ENCODE data around the gene PIK3C2B. TPM values are rescaled to one million over a fixed set of nuclear protein-coding genes. Genes with fewer than 3 reads are reported as not detected.

Gene PIK3C2B
- total and polyA plus RNA-seq, 2 donors (not counting 3 experiments of a cell fraction or from before 2014, with no cell fraction given): 33.7 to 49.0 TPM

DNA sequence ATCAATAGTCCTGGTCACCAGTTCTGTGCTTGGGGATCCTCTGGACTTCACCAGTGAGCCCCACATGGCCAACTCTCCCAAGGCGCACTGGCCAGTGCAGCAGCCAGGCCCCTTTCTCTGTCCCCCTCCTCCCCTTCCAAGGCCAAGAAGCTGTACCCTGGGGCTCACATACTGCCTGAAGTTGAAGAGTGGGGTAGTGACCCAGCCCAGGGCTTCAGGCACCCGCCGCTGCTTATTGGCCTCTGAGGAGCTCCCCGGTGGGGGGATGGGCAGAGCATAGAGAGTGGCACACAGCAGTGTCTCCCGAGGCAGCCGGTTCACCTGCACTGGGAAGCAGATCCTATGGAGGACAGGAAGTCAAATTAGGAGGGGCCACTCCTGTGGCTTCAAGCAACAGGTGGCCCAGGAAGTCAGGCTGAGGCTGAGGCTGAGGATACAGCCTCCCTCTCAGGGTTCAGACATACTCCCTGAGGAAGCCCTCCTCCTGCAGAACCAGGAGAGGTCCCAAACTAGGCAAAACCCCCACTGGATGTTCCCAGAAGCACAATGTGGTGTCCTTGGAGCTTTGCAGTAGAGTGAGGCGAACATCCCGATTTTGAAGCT lies 44.8 kb downstream of the PIK3C2B start:
- FAIRE-seq: no peak
- Histone ChIP-seq H3K79me2 (ENCODE audit: control insufficient read depth, insufficient read depth, low read length) (no peaks in the 10 kb centered on the region), H3K4me2 (ENCODE audit: insufficient read depth, low read length) (no peak overlapping the region), H3K4me1 (ENCODE audit: control insufficient read depth, extremely low read depth, insufficient read depth, low read length) (peaks cover 9% of the 10 kb centered on the region), H3K9me1 (replicated peaks; ENCODE audit: control insufficient read depth, extremely low read depth, insufficient read depth, low read length) (no peaks in the 10 kb centered on the region), H3K36me3 (ENCODE audit: control insufficient read depth in 2 of 2, extremely low read depth in 1 of 2, insufficient read depth in 2 of 2, low read length in 2 of 2) (peaks cover 0 to 31% of the 10 kb centered on the region in 2 experiments), H3K4me3 (replicated peaks in 1 of 3; ENCODE audit: insufficient read depth in 1 of 3, low read depth in 1 of 3, low read length in 3 of 3) (no peak overlapping the region), H3K9me3 (replicated peaks; ENCODE audit: control insufficient read depth, insufficient read depth, low read length) (no peaks in the 10 kb centered on the region), H3K27me3 (ENCODE audit: control insufficient read depth in 2 of 2, insufficient read depth in 2 of 2, low read length in 2 of 2) (no peaks in the 10 kb centered on the region), H4K20me1 (replicated peaks; ENCODE audit: control insufficient read depth, extremely low read depth, insufficient read depth, low read length) (no peaks in the 10 kb centered on the region), H2AFZ (ENCODE audit: low read depth, low read length) (no peak overlapping the region), H3K9ac (replicated peaks; ENCODE audit: extremely low read depth, insufficient read depth, low read length) (no peak overlapping the region), H3K27ac (ENCODE audit: insufficient read depth, low read depth, low read length) (no peak overlapping the region)
- intact Hi-C loops (cut with micrococcal nuclease): loop anchor here (10.0 kb wide), 1 partner anchor 355 kb away; no protein-coding TSS in a partner anchor
- TF ChIP-seq, protein P1, sequence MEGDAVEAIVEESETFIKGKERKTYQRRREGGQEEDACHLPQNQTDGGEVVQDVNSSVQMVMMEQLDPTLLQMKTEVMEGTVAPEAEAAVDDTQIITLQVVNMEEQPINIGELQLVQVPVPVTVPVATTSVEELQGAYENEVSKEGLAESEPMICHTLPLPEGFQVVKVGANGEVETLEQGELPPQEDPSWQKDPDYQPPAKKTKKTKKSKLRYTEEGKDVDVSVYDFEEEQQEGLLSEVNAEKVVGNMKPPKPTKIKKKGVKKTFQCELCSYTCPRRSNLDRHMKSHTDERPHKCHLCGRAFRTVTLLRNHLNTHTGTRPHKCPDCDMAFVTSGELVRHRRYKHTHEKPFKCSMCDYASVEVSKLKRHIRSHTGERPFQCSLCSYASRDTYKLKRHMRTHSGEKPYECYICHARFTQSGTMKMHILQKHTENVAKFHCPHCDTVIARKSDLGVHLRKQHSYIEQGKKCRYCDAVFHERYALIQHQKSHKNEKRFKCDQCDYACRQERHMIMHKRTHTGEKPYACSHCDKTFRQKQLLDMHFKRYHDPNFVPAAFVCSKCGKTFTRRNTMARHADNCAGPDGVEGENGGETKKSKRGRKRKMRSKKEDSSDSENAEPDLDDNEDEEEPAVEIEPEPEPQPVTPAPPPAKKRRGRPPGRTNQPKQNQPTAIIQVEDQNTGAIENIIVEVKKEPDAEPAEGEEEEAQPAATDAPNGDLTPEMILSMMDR (IDR thresholded peaks at IDR 0.05; ENCODE audit: extremely low read depth in 1 of 2, insufficient read depth in 1 of 2, low read depth in 1 of 2, low read length in 2 of 2): no peak
- TF ChIP-seq GATA2 (IDR thresholded peaks at IDR 0.05; ENCODE audit: insufficient read depth, insufficient read length, low read depth, low read length) (no peak), POLR2A (IDR thresholded peaks at IDR 0.05; ENCODE audit: low read depth, low read length) (no peak), FOS (IDR thresholded peaks at IDR 0.05; ENCODE audit: borderline replicate concordance, insufficient read depth, low read length) (no peak), MYC (IDR thresholded peaks at IDR 0.05; ENCODE audit: low read depth, low read length) (no peak), JUN (IDR thresholded peaks at IDR 0.05; ENCODE audit: borderline replicate concordance, insufficient read depth, insufficient read length, low read depth) (no peak), POLR2AphosphoS5 (IDR thresholded peaks at IDR 0.05; ENCODE audit: insufficient read depth, low read depth, low read length) (no peak)
- TF ChIP-seq, protein P2, sequence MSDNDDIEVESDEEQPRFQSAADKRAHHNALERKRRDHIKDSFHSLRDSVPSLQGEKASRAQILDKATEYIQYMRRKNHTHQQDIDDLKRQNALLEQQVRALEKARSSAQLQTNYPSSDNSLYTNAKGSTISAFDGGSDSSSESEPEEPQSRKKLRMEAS (IDR thresholded peaks at IDR 0.05; ENCODE audit: insufficient read depth, insufficient read length): no peak
- dilution Hi-C loops (cut with MboI; ENCODE audit: extremely low pct_ligation_motif_present, low sequenced_read_pairs): loop anchor here (10.0 kb wide), 1 partner anchor 55 kb away; no protein-coding TSS in a partner anchor
- no peak for DNase-seq (ENCODE audit: low read depth, low spot score)
- ChIA-PET POLR2A (no interaction called here), CTCF (interaction anchor here (0.7 to 34.5 kb wide), 5 partner anchors 9 to 50 kb away, joined by 5 to 1267 read pairs (median 15); partner anchors contain the start of gene PIK3C2B)
- no TSS peak for BruUV-seq (replicated peaks)

Measured in endothelial cell of umbilical vein (primary cell).